HG02588 (cell line): Measurements from ENCODE around the gene MSANTD7.
"Not testable (repeated sequence)": the region's sequence is repeated elsewhere in the genome, so short reads cannot be mapped to it uniquely, and the experiment has no call there.

Experiments used
- ATAC-seq: cut with Tn5 transposase; IDR thresholded peaks from one replicate; pipeline ENCODE4 v1.9.1; 2021; ENCODE audit warnings: mild to moderate bottlenecking, moderate library complexity; ENCODE audit not compliant: unreplicated experiment

MSANTD7 gene, protein sequence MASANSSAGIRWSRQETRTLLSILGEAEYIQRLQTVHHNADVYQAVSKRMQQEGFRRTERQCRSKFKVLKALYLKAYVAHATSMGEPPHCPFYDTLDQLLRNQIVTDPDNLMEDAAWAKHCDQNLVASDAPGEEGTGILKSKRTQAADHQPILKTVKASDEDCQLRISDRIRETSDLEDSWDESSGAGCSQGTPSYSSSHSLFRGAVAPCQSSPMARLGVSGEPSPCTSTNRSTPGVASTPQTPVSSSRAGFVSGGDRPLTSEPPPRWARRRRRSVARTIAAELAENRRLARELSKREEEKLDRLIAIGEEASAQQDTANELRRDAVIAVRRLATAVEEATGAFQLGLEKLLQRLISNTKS

DNA sequence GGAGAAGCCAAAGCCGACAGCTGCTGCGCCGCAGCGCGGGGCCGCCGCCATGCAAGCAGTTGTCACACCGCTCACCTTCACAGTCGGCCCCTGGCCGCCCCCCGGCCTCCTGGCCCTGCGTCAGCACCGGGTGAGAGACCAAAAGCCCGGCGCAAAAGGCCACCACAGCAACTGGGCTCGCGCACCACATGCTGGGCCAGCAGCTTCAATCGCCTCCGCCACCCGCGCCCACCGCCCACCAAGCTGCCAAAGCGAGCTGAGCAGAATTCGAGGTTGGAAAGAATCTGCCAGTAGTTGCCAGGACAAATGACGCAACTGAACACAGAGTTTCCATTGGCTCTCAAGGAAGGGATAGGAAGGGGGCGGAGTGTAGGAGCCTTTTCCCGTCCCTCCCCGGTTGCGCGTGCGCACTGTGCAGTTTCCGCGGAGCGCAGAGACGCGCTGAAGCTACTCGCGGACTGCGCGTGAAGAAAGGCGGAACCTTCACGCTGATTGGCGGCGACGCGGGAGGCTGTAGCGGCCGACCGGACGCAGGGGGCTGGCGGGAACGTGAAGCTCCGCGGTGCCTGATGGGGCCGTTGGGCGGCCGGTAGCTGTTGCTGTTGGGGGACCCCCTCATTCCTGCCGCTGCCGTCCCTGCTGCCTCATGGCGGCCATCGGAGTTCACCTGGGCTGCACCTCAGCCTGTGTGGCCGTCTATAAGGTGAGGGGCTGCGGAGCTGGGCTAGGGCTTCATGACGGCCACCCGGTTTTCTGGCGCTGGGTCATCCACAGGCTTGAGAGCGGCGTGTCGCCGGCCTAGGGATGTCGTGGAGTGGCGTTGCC, at the start of gene MSANTD7, which contains the start of the genes CDNF and HSPA14:
Gene MSANTD7, plus strand, starts transcription at position 550 of the 825 bp plus-strand sequence. CDS start 3,979 bp downstream, outside the sequence.
Gene CDNF, minus strand, starts transcription at position 281 of the 825 bp plus-strand sequence. Its CDS starts 91 bp downstream, at position 190.
Gene HSPA14, plus strand, starts transcription at position 550 of the 825 bp plus-strand sequence. Its CDS starts 97 bp downstream, at position 647.
- ATAC-seq, result peak; percentile 97

DNA sequence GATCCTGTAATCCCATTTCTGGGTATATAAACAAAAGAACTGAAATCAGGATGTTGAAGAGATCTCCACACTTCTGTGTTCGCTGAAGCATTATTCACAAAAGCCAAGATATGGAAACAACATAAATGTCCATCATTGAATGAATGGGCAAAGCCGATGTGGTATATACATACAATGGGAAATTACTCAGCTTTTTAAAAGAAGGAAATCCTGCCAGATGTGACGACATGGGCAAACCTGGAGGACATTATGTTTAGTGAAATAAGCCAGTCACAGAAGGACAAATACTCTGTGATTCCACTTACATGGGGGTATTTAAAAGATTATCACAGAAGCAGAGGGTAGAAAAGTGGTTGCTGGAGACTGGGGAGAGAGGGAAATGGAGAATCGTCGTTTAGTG, 39.5 kb upstream of the MSANTD7 start:
- ATAC-seq, result no peak

DNA sequence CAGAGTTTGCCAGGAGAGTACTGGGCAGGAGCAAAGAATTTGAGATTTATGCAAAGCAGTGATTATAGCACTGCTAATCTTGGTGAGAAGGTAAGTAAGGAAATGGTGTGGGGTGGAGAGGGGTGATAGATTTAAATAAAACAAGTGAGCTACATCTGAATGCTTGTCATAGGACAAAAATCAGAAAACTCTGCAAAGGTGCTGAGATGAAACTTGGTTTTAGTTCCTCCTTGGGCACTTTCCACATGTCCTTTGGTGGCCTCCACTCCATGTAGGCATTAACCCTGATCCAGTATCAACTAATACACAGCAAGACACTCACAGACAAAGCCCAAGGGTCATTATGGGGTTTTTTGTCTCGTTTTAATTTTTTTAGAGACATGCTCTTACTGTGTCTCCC, 37.7 kb upstream of the MSANTD7 start:
- ATAC-seq, result no peak

DNA sequence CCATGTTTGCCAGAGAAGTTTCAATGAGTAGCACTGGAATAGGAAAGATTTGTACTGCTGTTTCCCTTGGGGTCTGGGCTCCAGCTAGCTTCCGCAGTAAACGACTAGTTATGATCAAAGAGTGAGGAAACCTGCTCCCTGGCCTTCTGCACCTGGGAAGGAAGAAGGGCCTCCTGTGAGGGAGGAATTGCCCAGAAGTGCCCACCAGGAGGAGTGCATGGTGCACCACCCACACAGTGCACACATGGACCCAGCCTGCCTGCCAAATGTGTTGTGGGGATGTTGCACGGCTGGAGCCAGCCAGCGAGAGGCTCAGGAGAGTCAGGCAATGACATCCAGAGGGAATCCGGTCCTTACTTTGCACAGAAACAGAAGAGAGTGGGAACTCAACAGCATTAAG, 36.4 kb upstream of the MSANTD7 start:
- no peak for ATAC-seq

DNA sequence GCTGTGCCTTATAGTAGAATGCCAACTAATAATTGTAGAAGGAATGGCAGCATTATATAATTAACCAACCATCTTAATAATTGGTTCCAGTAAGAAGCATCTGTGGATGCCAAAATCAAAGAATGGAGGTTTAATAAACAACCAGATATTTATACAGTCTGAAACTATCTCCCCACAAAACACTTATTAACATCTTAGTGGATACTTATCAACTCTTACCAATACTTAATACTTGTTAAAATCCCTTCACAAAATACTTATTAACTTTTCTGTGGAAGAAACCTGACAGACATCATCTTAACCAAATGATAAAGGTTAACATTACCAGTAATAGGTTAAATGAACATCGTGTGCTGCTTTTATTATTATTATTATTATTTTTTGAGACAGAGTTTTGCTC, 34.3 kb upstream of the MSANTD7 start:
- ATAC-seq, result no peak

DNA sequence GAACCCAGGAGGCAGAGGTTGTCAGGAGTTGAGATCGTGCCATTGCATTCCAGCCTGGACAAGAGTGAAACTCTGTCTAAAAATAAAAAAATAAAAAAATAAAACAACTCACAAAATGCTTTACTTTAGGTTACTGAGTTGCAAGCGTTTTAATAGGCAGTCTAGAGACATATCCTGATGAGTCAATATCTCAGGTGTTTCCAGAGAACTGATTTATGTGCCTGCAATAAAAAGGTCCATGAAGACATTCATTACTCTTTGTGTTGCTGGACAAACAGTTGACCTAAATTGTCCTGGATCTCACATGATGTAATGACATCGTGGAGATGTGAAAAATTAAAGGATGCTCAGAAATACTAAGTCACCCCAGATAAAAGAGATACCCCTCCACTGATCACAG, 31.8 kb upstream of the MSANTD7 start:
- ATAC-seq, result no peak

DNA sequence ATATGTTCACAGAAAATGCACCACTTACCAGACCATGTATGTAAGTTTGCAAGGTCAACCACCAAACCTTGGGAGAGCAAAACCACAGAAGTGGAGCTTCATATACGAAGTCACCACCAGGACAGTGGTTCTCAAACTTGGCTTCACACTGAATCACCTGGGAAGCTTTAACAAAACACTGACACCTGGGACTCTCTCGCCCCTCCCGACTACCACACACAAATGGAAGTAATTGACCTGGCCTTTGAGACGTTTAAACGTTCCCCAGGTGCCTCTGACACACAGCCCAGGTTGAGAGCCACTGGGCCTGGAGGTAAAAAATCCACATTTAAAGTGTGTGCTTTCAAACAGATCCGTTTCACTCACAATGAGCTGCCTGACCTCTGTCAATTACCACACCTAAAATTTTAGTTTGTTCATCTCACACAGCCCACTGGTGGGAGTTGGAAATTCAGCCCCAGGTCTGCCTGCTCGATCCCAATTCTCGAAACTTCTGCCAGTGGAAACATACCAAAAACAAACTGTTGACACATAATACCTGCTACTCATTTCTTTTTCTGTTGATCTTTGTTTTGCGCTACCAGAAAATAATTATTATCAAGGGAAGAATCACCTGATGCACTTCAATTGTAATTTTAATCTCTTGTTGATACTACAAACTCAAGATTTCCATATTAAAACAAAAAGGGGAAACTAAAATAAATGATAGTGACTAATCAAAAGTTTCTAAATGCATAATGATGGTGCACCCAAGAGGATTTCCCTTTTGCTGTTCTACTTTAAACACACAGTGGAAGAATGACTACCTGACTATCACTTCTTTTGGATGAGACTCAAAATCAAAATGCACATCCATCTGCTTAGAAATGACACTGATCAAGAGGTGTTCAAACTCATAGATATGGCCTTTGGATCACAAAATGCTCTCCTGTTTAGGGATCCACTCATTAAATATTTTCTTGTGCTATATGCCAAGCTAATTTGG, 26.8 kb upstream of the MSANTD7 start:
- ATAC-seq, result no peak

DNA sequence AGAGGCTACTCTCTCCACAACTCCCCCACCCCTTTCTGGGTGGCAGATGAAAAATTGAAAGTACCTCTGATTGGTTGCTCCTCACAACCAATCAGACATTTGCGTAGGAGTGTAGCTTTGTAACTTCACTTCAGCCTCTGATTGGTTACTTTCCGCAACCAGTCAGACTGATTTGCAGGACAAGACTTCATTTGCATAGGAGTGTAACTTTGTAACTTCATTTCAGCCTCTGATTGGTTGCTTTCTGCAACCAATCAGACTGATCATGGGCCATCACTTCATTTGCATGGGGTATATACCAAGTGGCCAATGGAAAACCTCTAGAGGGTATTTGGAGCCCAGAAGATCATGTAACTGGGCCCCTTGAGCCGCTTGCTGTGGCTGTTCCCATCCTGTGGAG, 25.8 kb upstream of the MSANTD7 start:
- no peak for ATAC-seq

DNA sequence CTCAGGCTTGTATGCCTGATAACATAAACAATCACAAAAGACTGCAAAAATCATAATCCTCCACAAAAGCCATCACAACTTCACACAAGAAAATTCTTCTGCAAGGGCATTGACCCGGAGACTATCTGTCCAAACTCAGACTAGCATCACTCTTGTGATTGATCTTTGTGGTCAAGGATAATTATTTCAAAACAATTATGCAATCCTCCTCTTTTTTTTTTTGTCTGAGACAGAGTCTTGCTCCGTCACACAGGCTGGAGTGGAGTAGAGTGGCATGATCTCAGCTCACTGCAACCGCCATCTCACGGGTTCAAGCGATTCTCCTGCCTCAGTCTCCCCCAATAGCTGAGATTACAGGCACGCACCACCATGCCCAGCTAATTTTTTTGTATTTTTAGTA, 22.4 kb upstream of the MSANTD7 start:
- no peak for ATAC-seq

DNA sequence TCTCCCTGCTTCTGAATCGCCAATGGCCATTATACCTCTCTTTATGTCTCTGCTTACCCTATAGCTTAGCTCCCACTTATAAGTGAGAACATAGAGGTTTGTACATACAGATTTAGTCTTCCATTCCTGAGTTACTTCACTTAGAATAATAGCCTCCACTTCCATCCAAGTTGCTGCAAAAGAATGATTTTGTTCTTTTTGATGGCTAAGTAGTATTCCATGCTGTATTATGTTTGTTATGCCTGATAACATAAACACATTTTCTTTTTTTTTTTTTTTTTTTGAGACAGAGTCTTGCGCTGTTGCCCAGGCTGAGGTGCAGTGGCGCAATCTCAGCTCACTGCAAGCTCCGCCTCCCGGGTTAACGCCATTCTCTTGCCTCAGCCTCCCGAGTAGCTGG, 21.4 kb upstream of the MSANTD7 start:
- ATAC-seq, result not testable (repeated sequence)

DNA sequence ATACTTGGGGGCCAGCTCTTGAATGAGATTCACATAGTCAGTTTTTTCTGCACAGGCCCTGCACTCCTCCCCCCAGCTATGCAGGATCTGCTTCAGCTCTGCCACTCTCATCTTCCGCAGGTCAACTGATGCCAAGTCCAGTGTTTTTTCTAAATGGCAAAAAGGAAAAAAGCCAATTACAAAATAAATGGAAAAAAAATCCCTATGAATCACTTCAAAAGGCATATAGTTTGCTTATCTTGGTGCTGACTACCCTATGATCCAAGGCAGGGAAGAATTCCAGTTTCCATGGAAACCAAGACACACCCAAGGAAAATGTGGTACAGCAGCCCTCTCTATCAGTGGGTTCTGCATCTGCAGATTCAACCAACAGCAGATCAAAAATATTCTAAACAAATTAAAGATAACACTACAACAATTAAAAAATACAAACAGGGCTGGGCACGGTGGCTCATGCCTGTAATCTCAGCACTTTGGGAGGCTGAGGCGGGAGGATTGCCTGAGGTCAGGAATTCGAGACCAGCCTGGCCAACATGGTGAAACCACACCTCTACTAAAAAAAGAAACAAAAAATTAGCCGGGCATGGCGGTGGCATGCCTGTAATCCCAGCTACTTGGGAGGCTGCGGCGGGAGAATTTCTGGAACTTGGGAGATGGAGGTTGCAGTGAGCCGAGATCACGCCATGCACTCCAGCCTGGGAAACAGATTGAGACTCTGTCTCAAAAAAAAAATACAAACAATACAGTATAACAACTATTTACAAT, 17.9 kb upstream of the MSANTD7 start:
- ATAC-seq, result no peak

DNA sequence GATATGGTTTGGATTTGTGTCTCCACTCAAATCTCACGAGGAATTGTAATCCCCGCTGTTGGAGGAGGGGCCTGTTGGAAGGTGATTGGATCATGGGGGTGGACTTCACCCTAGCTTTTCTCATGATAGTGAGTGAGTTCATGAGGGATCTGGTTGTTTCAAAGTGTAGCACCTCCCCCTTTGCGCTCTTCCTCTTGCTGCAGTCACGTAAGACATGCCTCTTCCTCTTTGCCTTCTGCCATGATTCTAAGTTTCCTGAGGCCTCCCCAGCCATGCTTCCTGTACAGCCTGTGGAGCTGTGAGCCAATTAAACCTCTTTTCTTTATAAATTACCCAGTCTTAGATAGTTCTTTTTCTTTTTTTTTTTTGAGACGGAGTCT, 17.3 kb upstream of the MSANTD7 start:
- no peak for ATAC-seq

DNA sequence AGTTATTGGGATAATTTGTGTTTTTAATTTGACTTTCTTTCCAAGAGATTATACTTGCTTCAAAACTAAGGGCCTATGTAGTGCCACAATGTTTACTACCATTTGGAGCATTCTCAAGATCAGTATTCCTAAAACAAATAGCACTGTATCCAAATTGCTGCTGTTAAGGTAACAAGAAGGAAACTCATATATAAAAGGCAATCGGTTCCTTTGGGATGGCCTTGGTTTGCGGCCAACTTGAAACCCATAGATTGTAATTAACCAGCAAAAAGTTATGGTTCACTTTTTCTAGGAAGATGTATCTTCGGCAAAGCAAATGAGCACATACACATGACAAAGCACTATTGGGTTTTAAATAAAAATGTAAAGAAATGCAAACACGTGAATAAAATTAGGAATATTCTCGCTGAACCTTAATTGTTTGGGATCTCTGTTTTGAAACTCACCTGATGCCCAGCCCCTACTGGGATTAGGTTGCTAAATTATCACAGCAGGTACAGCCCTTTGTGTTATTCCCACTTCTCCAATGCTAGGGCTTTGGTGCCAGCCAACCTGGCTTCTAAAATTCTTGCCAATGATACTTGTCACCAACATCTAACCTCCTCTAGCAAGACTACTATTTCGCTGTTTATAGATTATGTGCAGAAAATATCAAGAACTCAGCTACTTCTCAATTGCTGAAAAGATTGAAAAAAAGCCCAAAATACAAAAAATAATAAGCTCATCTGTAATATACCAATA, 16.3 kb upstream of the MSANTD7 start:
- ATAC-seq, result no peak

DNA sequence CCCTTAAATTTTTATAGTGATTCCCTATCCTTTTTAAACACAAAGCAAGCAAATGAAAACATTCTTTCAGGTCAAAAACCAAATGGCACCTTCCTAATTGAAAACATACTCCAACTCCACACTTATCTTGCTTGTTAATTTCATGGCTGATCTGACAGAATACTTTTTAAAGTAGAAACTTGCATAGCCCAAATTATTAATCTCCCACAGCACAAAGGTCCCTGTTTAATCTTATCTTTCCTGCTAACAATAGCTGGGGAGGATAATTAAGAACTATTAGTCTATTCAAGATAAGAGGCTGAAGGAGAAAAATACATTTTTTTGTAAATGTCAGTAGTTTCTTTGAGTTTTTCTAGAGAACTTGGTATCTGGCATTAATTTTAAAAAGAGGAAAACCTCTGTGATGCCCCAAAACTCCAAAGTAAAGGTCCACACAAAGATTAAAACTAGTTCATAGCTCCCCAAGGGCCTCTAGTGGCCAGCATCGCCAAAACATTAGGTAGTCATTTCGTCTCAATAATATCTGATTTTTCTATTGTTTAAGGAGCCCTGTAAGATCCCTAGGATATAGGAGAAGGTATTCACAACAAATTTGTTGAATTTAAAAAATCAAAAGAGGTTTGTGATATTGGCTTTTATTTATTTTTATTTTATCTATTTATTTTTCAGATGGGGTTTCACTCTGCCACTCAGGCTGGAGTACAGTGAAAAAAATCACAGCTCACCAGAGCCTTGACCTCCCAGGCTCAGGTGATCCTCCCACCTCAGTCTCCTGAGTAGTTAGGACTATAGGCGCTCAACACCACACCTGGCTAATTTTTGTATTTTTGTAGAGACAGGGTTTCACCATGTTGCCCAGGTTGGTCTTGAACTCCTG, 15.0 kb upstream of the MSANTD7 start:
- no peak for ATAC-seq

DNA sequence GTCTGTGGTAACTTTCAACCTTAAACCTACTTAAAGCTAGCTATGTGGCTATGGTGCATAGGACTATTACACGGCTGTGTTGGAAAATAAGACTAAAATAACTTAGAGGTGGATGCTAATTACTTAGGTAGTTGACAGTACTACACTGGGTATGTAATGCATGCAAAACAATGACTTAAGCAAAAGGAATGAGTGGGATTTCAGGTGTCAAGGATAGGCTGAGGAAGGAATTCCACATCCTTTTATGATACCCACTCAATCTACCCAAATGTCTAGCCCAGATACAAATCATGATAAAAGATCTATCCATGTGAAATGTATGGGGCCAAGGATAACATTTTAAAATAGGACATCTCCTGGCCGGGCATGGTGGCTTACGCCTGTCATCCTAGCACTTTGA, 14.1 kb upstream of the MSANTD7 start:
- ATAC-seq, result no peak

DNA sequence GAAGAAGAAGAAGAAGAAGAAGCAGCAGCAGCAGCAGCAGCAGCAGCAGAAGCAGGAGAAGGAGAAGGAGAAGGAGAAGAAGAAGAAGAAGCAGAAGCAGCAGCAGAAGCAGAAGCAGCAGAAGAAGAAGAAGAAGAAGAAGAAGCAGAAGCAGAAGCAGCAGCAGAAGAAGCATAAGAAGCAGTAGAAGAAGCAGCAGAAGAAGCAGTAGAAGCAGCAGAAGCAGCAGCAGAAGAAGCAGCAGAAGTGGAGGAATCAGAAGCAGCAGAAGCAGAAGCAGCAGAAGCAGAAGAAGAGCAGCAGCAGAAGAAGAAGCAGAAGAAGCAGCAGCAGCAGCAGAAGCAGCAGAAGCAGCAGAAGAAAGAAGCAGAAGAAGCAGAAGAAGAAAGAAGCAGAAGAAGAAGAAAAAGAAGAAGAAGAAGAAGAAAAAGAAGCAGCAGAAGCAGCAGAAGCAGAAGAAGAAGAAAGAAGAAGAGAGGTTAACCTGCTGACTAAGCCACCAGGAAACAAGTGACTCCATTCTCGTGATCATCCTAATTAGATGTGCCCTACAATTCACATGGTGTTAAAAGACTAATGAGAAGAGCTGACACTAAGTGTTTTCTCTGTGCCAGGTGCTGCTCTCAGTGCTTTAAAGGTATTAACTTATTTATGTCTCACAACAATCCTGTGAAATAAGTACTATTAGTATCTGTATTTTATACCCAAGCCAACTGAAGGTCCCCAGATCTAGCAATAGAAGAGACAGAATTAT, 11.9 kb upstream of the MSANTD7 start:
- no peak for ATAC-seq

DNA sequence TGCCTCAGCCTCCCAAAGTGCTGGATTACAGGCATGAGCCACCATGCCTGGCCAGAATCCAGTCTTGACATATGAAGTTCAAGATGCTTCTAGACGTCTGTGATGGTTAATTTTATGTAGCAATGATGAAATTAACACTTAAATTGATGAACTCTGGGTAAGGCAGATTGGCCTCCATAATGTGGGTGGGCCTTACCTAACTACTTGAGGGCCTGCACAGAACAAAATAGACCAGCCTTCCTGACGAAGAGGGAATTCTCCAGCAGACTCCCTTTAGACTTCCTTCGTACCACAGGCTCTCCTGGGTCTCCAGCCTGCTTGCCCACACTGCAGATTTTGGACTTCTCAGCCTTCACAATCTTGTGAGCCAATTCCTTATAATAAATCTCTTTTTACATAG, 5.0 kb upstream of the MSANTD7 start:
- no peak for ATAC-seq

DNA sequence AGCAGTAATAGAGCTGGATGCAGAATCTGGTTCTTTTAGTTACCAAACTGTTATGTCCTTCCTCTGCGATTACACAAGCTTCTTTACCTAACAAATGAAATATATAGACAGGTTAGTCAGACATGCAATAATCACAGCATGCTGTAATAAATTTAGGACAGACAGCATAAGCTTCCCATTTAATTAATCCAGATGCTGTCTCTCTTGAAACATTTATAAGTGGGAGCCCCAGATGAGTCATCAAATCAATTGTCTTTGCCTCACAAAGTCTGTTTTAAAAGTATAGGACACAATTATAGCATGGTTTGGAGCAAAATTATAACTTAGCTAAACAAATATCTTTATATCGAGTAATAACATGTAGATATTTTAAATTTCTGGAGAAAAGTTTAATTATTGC, 1.9 kb upstream of the MSANTD7 start:
- ATAC-seq, result no peak
